ENCODE results near the gene EXOC3.
"Not testable (repeated sequence)": the region's sequence is repeated elsewhere in the genome, so short reads cannot be mapped to it uniquely, and the experiment has no call there.

The EXOC3 gene

DNA sequence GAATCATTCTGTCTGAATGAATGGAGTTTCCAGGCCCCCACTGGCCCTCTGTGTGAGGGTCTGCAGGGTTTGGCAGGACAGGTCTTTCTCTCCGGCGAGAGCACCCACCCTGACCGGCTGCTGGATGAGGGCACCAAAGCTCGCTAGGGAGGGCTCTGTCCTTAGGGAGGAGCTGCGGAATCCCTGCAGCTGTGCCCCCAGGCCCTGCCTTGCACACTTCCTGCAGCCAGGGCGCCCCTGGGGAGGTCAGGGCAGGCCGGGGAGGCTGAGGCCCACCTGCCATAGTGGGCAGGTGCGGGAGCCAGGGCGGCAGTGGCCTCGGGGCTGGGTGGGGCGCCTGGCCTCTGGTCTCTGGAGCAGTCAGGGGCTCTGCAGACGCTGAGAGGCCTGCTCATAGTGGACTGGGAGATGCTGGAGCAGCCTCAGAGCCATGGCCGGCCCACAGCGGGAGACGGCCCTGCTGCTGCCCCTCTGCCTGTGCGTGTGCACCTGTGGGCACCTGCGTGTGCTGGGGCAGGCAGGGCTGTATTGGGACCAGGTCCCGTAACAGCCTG lies 36.1 kb downstream of the EXOC3 start:
- DNase-seq (ENCODE audit: low read depth), result no peak
- Histone ChIP-seq H3K27me3 (replicated peaks; ENCODE audit: control insufficient read depth, insufficient read depth, low read length) (peaks cover 41% of the 10 kb centered on the region), H3K4me3 (ENCODE audit: low read length) (no peak overlapping the region), H3K9ac (ENCODE audit: low read length) (no peak overlapping the region), H3K36me3 (ENCODE audit: control insufficient read depth, insufficient read depth, low read length, severe bottlenecking) (no peaks in the 10 kb centered on the region), H3K4me1 (ENCODE audit: control insufficient read depth, insufficient read depth, low read length) (peaks cover 3% of the 10 kb centered on the region), H3K9me3 (ENCODE audit: control insufficient read depth, low read length) (no peaks in the 10 kb centered on the region)

DNA sequence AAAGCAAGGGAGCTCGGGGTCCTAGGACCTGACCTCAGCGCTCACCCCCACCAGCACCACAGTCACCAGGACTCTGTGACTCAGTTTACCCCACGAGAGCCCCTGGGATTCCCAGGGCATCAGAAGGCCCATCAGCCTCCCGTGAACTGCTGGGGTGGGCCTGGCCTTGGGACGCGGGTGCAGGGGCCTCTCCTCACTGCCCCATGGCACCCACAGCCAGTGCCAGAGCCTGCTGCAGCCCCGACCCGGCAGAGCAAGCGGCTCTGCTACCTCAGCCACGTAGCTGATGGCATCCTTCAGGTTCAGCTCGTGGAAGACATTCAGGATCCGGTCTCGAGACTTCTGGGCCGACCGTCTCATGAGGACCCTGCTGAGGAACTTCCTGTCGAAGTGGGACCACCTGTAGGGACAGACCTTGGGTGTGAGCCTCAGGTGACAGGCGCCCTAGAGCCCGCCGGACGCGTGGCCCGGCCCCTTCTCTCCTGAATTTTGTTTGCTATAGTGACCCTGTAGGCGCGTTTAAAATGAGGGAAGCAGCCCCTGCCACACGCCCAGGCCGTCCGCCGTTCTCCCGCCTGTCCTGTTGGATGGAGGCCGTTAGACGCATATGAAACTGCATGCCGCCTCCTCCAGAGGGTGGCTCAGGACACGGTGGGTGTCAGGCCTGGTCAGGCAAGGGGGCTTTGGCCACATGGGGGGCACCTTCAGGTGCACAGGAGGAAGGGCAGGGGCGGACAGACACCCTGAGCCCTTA lies 36.8 kb downstream of the EXOC3 start:
- H3K4me3 ChIP-seq (ENCODE audit: low read length), result no peak overlapping the region
- H3K9ac ChIP-seq (ENCODE audit: low read length), result no peak overlapping the region
- H3K36me3 ChIP-seq (ENCODE audit: control insufficient read depth, insufficient read depth, low read length, severe bottlenecking), result no peaks in the 10 kb centered on the region
- peaks cover 2% of the 10 kb centered on the region for H3K4me1 ChIP-seq (ENCODE audit: control insufficient read depth, insufficient read depth, low read length)
- DNase-seq (ENCODE audit: low read depth), result no peak
- no peaks in the 10 kb centered on the region for H3K9me3 ChIP-seq (ENCODE audit: control insufficient read depth, low read length)
- H3K27me3 ChIP-seq (replicated peaks; ENCODE audit: control insufficient read depth, insufficient read depth, low read length), result peaks cover 45% of the 10 kb centered on the region

DNA sequence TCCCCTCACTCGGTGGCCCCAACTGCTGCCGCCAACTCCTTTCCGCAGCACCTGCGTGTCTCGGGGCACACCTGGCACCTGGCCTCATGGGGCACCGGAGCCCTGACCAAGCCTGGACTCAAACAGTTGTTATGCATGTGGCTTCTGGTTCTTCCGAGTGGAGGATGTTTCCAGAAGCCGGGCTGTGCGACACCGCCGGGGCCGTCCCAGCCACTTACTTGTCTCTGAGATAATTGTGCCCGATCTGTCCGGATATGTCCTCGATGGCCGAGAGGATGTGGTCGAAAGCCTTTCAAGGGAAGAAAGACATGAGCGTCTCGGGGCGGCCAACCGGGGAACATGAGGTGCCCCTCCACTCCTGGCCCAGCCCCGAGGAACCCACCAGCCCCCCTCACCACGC lies 38.4 kb downstream of the EXOC3 start:
- no peaks in the 10 kb centered on the region for H3K4me1 ChIP-seq (ENCODE audit: control insufficient read depth, insufficient read depth, low read length)
- no peaks in the 10 kb centered on the region for H3K9me3 ChIP-seq (ENCODE audit: control insufficient read depth, low read length)
- no peaks in the 10 kb centered on the region for H3K36me3 ChIP-seq (ENCODE audit: control insufficient read depth, insufficient read depth, low read length, severe bottlenecking)
- peaks cover 34% of the 10 kb centered on the region for H3K27me3 ChIP-seq (replicated peaks; ENCODE audit: control insufficient read depth, insufficient read depth, low read length)
- no peak overlapping the region for H3K9ac ChIP-seq (ENCODE audit: low read length)
- H3K4me3 ChIP-seq (ENCODE audit: low read length), result no peak overlapping the region
- DNase-seq (ENCODE audit: low read depth), result no peak

DNA sequence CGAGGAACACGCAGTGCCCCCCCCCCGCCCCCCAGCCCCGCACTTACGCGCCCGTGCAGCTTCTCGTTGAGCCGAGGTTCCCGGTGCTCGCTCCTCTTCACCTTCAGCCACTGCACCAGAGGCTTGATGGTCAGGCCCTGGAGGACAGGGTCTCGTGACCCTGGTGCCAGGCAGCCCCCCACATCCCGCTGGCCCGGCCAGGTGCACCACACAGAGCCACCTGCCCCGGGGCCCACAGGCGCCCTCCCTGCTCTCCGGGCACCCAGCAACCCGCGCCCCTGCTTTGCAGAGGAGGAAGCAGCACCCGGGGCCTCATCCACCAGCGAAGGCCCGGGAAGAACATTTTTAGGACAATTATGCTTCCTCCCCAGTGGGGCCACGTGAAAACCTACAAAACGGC lies 39.0 kb downstream of the EXOC3 start:
- H3K9ac ChIP-seq (ENCODE audit: low read length), result no peak overlapping the region
- no peaks in the 10 kb centered on the region for H3K9me3 ChIP-seq (ENCODE audit: control insufficient read depth, low read length)
- no peaks in the 10 kb centered on the region for H3K4me1 ChIP-seq (ENCODE audit: control insufficient read depth, insufficient read depth, low read length)
- H3K36me3 ChIP-seq (ENCODE audit: control insufficient read depth, insufficient read depth, low read length, severe bottlenecking), result no peaks in the 10 kb centered on the region
- H3K27me3 ChIP-seq (replicated peaks; ENCODE audit: control insufficient read depth, insufficient read depth, low read length), result peaks cover 30% of the 10 kb centered on the region
- no peak for DNase-seq (ENCODE audit: low read depth)
- no peak overlapping the region for H3K4me3 ChIP-seq (ENCODE audit: low read length)

- Histone ChIP-seq H3K36me3 (ENCODE audit: control insufficient read depth, insufficient read depth, low read length, severe bottlenecking) (no peaks in the 10 kb centered on the region), H3K9ac (ENCODE audit: low read length) (no peak overlapping the region), H3K4me3 (ENCODE audit: low read length) (no peak overlapping the region), H3K27me3 (replicated peaks; ENCODE audit: control insufficient read depth, insufficient read depth, low read length) (peaks cover 27% of the 10 kb centered on the region), H3K9me3 (ENCODE audit: control insufficient read depth, low read length) (no peaks in the 10 kb centered on the region), H3K4me1 (ENCODE audit: control insufficient read depth, insufficient read depth, low read length) (no peaks in the 10 kb centered on the region)
- DNase-seq (ENCODE audit: low read depth), result no peak
These were observed 39.5 kb downstream of the EXOC3 start for GRCh38 chr5:482506-482905.

GRCh38 chr5:483011-483410 lies 40.0 kb downstream of the EXOC3 start:
- Histone ChIP-seq H3K9ac (ENCODE audit: low read length) (no peak overlapping the region), H3K27me3 (replicated peaks; ENCODE audit: control insufficient read depth, insufficient read depth, low read length) (peaks cover 23% of the 10 kb centered on the region), H3K36me3 (ENCODE audit: control insufficient read depth, insufficient read depth, low read length, severe bottlenecking) (no peaks in the 10 kb centered on the region), H3K4me3 (ENCODE audit: low read length) (no peak overlapping the region), H3K4me1 (ENCODE audit: control insufficient read depth, insufficient read depth, low read length) (no peaks in the 10 kb centered on the region), H3K9me3 (ENCODE audit: control insufficient read depth, low read length) (no peaks in the 10 kb centered on the region)
- DNase-seq (ENCODE audit: low read depth), result no peak

DNA sequence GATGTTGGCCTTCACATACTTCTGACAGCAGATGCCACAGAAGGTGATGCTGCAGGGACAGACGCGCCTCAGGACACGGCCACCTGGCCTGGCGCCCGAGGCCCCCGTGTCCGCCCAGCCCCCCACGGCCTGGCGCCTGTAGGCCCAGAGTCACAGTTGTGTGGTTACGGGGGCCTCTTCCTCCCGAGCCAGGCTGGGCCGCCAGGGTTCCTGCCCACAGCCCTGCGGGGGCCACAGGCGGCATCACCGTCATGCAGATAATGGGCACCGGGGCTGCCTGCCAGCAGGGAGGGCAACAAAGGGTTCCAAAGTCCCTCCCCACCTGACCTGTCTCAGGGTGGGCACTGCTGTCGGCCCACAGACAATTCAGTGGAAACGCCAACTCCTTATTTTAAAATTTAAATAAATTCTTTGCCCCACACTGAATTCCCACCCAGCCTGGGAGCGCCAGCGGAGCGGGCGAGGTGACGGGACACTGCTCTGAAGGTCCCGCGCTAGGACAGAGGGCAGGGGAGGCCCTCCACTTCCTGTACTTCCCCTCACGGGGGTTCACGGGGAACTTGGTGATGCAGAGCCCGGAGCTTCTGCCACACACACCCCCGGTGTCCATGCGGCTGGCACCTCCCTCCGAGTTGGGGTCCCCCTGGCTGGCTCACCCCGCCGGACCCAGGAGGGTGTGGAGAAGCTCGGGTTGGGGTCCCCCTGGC lies 40.6 kb downstream of the EXOC3 start:
- DNase-seq (ENCODE audit: low read depth), result no peak
- peaks cover 23% of the 10 kb centered on the region for H3K27me3 ChIP-seq (replicated peaks; ENCODE audit: control insufficient read depth, insufficient read depth, low read length)
- no peaks in the 10 kb centered on the region for H3K9me3 ChIP-seq (ENCODE audit: control insufficient read depth, low read length)
- no peaks in the 10 kb centered on the region for H3K36me3 ChIP-seq (ENCODE audit: control insufficient read depth, insufficient read depth, low read length, severe bottlenecking)
- no peak overlapping the region for H3K4me3 ChIP-seq (ENCODE audit: low read length)
- no peak overlapping the region for H3K9ac ChIP-seq (ENCODE audit: low read length)
- no peaks in the 10 kb centered on the region for H3K4me1 ChIP-seq (ENCODE audit: control insufficient read depth, insufficient read depth, low read length)

DNA sequence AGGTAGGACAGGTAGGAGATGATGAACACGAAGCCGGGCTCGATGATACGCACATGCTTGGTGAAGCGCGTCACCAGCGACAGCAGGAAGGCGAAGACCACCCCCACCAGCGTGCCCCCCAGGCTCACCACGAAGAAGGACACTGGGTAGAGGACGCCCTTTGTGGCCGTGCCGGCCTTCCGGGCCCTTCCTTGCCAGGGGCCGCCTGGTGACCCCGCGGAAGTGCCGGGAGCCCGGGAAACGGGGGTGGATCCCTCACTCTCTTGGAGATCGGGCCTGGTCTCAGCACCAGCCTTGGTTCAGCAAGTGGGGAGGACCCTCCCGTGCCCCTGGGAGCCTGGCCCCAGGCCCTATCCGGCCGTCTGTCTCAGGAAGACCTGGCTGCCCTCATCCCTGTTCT lies 41.6 kb downstream of the EXOC3 start:
- Histone ChIP-seq H3K4me1 (ENCODE audit: control insufficient read depth, insufficient read depth, low read length) (no peaks in the 10 kb centered on the region), H3K36me3 (ENCODE audit: control insufficient read depth, insufficient read depth, low read length, severe bottlenecking) (no peaks in the 10 kb centered on the region), H3K4me3 (ENCODE audit: low read length) (no peak overlapping the region), H3K9ac (ENCODE audit: low read length) (no peak overlapping the region), H3K27me3 (replicated peaks; ENCODE audit: control insufficient read depth, insufficient read depth, low read length) (peaks cover 23% of the 10 kb centered on the region), H3K9me3 (ENCODE audit: control insufficient read depth, low read length) (no peaks in the 10 kb centered on the region)
- no peak for DNase-seq (ENCODE audit: low read depth)

DNA sequence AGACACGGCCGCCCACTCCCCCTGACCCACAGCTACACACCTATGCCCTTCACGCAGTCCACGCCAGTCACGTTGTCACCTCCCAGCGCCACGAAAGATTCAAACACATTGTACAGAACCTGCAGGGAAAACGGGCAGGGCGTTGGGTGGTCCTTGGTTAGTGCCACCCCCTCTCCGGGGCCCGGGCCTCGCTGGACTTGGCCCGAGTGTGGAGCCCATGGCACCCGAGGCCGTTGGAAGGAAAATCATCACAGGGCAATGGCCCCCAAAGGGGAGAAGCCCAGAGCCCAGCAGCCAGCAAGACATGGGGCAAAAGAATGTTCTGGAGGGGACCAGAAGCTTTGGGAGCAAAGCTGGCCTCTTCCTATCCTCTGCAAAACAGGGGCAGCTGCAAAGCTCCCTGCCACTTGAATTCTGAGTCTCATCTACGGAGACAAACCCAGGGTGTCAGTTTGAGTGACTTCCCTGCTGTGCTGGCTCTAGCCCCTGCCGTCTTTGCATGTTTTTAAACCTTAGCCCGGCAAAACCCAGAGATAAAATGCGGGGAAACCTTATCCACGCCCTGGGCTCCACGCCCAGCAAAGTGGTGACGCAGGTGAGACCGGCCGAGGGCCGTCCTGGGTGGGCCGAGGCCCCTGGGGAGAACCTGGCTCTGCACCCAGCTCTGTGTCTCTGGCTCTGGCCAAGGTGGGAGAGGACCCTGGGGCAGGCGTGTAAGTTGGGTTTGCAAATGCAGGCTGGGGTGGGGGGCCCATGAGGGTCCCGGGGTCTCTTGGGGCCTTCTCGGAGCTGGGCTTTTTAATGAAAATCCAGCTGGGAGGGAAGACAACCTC lies 42.4 kb downstream of the EXOC3 start:
- Histone ChIP-seq H3K4me1 (ENCODE audit: control insufficient read depth, insufficient read depth, low read length) (no peaks in the 10 kb centered on the region), H3K9ac (ENCODE audit: low read length) (no peak overlapping the region), H3K4me3 (ENCODE audit: low read length) (no peak overlapping the region), H3K27me3 (replicated peaks; ENCODE audit: control insufficient read depth, insufficient read depth, low read length) (peaks cover 20% of the 10 kb centered on the region), H3K9me3 (ENCODE audit: control insufficient read depth, low read length) (no peaks in the 10 kb centered on the region), H3K36me3 (ENCODE audit: control insufficient read depth, insufficient read depth, low read length, severe bottlenecking) (no peaks in the 10 kb centered on the region)
- DNase-seq (ENCODE audit: low read depth), result no peak

- Histone ChIP-seq H3K4me1 (ENCODE audit: control insufficient read depth, insufficient read depth, low read length) (no peaks in the 10 kb centered on the region), H3K9ac (ENCODE audit: low read length) (no peak overlapping the region), H3K27me3 (replicated peaks; ENCODE audit: control insufficient read depth, insufficient read depth, low read length) (peaks cover 20% of the 10 kb centered on the region), H3K36me3 (ENCODE audit: control insufficient read depth, insufficient read depth, low read length, severe bottlenecking) (no peaks in the 10 kb centered on the region), H3K4me3 (ENCODE audit: low read length) (no peak overlapping the region), H3K9me3 (ENCODE audit: control insufficient read depth, low read length) (no peaks in the 10 kb centered on the region)
- no peak for DNase-seq (ENCODE audit: low read depth)
These were observed 43.0 kb downstream of the EXOC3 start for GRCh38 chr5:485946-486491.

DNA sequence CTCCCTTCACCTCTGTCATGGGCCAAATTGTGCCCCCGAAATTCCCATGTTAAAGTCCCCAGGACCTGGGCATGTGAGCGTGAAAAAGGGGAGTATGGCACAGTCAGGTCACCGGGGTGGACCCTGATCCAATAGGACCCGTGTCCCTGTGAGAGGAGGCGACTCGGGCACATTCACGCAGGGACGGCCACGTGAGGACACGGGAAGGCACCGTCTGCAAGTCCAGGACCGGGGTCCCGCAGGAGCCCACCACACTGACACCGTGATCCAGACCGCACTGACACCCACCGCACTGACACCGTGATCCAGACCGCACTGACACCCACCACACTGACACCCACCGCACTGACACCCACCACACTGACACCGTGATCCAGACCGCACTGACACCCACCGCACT lies 43.6 kb downstream of the EXOC3 start:
- H3K4me3 ChIP-seq (ENCODE audit: low read length); H3K9me3 ChIP-seq (ENCODE audit: control insufficient read depth, low read length); H3K36me3 ChIP-seq (ENCODE audit: control insufficient read depth, insufficient read depth, low read length, severe bottlenecking); H3K9ac ChIP-seq (ENCODE audit: low read length); DNase-seq (ENCODE audit: low read depth); H3K4me1 ChIP-seq (ENCODE audit: control insufficient read depth, insufficient read depth, low read length): not testable (repeated sequence)
- H3K27me3 ChIP-seq (replicated peaks; ENCODE audit: control insufficient read depth, insufficient read depth, low read length), result peaks cover 18% of the 10 kb centered on the region
